GM21723 (cell line): Measurements from ENCODE around the gene PLA2G4D.

Source experiments
- ATAC-seq: cut with Tn5 transposase; IDR thresholded peaks from one replicate; pipeline ENCODE4 v1.9.1; 2021; ENCODE audit warnings: mild to moderate bottlenecking, moderate library complexity; ENCODE audit not compliant: unreplicated experiment

PLA2G4D gene

GRCh38 chr15:42094512-42094963 lies at the start of gene PLA2G4D:
TSS of gene PLA2G4D (minus strand) at chr15:42094562. CDS start at chr15:42094459, 103 bp downstream.
- ATAC-seq, result no peak

- no peak for ATAC-seq
These were observed 49.0 kb upstream of the PLA2G4D start for GRCh38 chr15:42143356-42143755.

DNA sequence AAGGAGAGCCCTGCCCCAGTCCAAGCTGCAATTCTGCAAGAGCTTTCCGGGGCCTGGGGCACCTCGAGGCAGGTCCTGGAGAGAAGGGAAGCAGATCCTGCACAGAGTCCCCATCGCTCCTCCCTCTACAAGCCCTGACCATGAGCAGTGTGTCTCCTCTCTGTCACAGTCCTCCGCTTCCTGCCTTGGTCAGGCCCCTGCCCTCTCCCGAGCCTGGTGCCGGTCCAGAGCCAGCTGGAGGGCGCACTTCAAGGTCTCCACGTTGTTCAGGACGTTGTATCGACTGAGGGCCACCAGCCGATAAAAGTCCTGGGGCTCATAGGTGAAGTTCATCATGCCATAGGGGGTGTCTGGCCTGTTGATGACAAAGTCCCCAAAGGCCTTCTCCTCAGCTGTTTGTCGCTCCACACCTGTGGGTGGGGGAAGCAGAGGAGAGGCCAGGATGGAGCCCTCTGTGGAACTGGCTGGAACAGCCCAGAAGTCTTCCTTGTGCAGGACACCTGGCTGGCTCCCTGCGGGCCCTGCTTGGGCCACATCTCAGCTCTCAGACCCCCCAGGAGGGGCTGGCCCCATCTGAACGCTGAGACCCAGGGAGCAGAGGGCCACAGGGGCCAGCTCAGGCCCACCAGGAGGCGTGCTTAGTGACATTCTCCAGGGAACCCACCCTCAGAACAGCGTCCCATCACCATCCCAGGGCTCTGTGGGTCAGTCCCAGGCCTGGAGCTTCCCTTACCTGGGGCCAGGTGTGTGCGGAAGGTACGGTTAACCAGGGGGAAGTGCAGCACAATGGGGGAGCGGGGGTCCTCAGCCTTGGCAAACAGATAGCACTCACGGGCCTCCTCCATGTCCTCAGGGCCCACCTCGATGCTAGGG lies 47.7 kb upstream of the PLA2G4D start:
- no peak for ATAC-seq

DNA sequence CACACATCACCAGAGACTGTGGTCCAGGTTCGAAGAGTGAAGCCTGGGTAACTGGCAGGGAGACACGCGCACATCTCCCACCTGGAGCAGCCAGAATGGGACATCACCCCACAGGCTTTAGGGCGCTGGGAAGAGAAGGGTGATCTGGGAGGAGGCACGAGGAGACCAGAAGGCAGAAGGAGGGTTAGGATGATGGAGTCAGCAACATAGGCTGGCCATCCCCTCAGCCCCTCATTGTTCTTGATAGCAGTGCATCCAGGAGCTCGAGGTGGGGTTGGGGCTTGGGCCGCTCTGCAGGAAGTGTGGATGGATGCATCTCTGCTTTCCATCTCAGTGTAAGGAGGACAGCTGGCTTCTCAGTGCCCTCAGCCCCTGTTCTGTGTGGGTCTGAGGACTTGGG lies 46.9 kb upstream of the PLA2G4D start:
- ATAC-seq, result no peak

GRCh38 chr15:42140383-42141070 lies 46.2 kb upstream of the PLA2G4D start:
- ATAC-seq, result no peak

DNA sequence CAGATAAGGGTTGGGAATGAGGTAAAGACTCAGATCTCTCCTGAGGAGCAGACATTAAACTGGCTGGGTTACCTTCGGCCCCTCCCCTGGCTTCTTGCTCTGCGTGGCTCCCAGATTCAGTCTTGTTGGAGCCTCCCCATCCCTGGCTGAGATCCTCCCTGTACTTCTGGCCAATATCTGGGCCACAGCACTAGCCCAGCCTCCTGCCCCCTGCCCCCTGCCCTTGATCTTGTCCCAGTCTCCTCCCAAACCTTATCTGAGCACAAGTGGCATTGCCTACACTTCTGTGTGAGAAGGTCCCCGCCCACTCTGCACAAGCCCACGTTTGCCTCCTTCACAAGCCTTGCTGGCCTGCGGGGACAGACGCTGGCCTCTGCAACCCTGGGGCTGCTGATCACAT lies 45.2 kb upstream of the PLA2G4D start:
- ATAC-seq, result no peak

DNA sequence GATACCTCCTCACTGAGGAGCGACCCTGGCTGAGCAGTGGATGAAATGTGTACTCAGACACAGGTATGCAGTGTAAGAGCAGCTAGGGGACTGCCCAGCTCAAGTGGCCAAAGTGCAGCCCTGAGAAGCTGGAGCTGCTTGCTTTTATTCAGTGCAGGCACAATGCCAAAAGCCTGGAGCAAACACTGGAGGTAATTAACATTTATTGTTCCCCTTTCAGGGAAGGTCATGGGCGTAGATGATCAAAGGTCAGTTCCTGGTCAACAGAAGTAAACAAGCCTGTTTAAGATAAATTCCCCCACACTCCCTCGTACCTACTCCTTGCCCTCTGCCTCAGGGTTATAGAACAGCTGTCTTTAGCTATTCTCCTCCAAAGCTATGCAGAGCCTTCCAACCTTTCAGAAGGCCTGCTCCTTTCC lies 44.6 kb upstream of the PLA2G4D start:
- no peak for ATAC-seq

DNA sequence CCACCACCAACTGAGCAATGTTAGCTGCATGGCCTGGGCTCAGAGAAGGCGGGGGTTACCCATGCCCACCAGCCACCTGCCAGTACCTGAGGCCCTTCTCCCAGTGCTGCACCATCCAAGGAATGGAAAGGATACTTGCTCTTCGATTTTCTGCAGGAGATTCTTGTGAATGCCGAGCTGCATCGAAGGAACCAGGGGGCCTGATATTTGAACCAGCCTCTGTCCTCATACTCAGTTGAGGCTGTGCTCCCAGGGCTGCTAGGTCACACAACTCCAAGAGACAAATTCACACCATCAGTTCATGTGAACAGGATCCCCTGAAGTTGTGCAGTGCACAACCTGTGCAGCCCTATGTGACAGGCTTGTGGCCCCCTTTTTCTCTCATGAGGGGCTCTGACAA lies 44.0 kb upstream of the PLA2G4D start:
- ATAC-seq, result no peak

DNA sequence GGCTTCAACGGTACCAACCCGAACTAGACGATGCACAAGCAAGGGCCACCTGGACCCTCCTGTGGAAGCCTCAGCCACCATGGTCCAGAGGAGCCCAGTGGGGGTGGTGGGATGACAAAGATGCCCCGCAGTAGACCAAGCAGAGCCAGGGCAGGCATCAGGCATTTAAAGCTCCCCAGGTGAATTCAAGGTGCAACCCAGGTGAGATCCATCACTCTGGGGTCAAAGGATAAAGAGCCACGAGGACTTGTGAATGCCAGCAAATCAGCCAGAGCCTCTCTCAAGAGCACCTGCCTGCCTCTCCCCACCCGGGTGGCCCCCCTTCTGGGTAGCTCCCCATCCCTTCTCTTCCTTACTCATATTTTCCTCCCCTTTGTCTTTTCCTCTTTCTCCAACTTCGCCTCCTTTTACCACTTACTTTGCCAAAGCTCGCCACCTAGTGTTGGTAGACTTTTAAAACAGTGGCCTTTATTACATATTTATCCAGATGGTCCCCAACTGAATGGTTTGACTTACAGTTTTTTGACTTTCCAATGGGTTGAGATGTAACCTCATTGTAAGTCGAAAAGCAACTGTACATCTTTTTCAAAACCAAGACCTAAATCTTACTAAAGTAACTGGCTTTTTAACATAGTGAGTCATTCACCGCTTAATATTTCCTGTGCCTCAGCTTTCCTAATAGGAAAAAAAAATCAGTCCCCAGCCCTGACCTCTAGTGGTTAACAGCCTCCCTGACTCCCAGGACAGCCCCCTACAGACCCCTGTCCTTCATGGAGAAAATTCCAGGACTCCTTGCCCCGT lies 43.3 kb upstream of the PLA2G4D start:
- no peak for ATAC-seq

GRCh38 chr15:42136513-42136912 lies 42.2 kb upstream of the PLA2G4D start:
- ATAC-seq, result no peak

- ATAC-seq, result no peak
These were observed 41.0 kb upstream of the PLA2G4D start for GRCh38 chr15:42135351-42135750.

DNA sequence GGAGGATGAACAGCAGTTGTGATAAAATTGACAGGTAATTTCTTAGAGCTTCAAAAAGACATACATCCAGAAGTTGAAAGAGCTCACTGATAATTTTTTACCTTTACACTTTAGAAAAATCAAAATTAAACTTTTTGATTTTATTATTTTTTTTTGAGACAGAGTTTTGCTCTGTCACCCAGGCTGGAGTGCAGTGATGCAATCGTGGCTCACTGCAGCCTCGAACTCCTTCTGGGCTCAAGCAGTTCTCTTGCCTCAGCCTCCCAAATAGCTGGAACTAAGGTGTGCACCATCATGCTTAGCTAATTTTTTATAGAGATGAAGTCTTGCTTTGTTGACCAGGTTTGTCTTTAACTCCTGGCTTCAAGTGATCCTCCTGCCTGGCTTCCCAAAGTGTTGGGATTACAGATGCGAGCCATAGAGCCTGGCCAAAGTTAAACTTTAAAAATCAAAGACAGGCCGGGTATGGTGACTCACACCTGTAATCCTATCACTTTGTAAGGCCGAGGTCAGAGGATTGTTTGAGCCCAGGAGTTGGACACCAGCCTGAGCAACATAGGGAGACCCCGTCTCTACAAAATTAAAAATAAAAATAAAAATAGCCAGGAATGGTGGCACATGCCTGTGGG lies 40.4 kb upstream of the PLA2G4D start:
- ATAC-seq, result no peak

DNA sequence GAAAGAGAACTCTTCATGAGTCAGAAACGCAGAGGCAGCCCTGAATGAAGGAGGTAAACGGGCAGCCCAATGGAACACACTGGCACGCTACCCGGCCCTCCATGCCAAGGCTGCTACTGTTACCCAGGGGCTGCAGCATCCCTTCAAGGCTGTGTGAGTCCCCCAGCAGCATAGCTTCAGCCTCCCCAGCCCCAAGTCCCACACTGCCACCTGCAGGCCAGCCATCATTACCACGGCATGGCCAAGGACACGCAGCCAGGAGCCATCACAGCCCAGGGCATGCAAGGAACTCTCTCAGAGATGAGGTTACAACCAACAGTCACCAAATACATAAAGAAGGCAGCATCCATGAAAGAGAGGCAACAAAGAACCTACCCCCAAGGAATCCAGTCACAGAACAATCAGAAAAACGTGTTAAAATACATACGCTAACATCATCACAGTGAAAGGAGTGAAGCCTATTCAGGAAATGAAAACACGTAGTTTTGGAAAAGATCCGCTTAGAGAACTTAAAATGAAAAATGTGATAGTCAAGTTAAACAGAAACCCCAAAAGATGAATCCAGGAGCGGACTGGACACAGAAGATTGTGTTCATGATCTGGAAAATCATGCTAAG lies 39.6 kb upstream of the PLA2G4D start:
- no peak for ATAC-seq

- no peak for ATAC-seq
These were observed 39.0 kb upstream of the PLA2G4D start for GRCh38 chr15:42133356-42133755.

DNA sequence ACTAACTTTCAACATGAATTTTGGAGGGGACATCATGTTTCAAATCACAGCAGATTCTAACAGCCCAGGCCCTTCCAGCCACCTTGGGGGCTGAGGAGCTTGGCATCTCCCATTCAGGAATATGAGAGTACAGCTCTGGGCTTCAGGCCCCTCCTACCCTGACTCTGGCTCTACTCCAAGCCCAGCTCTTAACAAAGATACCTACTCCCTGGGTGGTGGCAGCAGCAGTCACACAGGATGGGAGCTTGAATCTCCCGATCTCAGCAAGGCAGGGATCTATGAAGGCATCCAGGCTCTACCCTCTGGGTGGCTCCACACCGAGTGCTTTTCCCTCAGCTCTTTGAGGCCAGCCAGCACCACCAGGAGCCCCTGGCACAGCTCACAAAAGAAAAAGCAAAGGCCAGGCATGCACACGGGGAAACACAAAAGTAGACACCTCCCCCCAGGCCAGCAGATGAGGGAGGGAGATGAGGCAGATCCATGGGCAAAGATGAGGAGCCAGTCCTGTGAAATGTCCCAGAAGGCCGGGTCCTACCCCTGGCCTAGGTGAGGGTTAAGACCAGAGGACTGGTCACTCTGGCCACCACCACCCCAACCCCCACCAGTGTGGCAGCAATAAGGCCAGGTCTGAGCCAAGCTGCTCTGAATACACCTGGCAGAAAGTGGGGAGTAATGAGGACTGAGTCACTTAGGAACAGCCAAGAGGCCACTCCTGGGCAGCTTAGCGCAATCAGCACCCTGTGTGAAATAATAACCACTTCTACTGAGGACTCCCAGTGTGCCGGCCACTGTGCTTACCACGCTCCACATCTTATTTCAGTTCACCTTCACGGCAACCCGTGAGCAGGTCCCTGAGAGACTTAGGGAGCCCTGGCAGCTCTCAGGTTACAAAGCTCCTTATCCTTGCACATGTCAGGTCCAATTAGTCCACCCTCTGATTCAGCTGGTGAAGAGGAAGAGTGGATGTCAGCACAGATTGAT lies 37.8 kb upstream of the PLA2G4D start:
- no peak for ATAC-seq

- ATAC-seq, result no peak
These were observed 36.6 kb upstream of the PLA2G4D start for GRCh38 chr15:42131006-42131405.

GRCh38 chr15:42130246-42130986 lies 36.1 kb upstream of the PLA2G4D start:
- ATAC-seq, result no peak

GRCh38 chr15:42129364-42129763 lies 35.0 kb upstream of the PLA2G4D start:
- ATAC-seq, result no peak

GRCh38 chr15:42128476-42128875 lies 34.1 kb upstream of the PLA2G4D start:
- no peak for ATAC-seq
